GM12878 (cell line): Measurements from ENCODE around the gene SETD4. TPM values are rescaled to one million over a fixed set of nuclear protein-coding genes. Genes with fewer than 3 reads are reported as not detected.

Experiments
- EZH2 ChIP-seq: IDR thresholded peaks from 2 replicates; pipeline ENCODE4 v1.6.1; 2012; ENCODE audit warnings: low read depth, mild to moderate bottlenecking, control low read depth, inconsistent platforms, low read length, borderline replicate concordance; ENCODE audit not compliant: control insufficient read depth
- GABPA ChIP-seq: IDR thresholded peaks from 2 replicates; pipeline ENCODE4 v1.6.1; 2014; ENCODE audit warnings: antibody characterized with exemption, low read depth, mild to moderate bottlenecking, inconsistent platforms
- LARP7 ChIP-seq: fragments of 450-650 bp; IDR thresholded peaks from 2 replicates; pipeline ENCODE4 v1.6.1; 2017; ENCODE audit warnings: mild to moderate bottlenecking
- MEF2B ChIP-seq: fragments of 450-650 bp; IDR thresholded peaks from 2 replicates; pipeline ENCODE4 v1.6.1; 2018; ENCODE audit warnings: mild to moderate bottlenecking, moderate library complexity; ENCODE audit not compliant: partially characterized antibody, poor library complexity, severe bottlenecking
- MLLT1 ChIP-seq: fragments of 450-650 bp; IDR thresholded peaks from 2 replicates; pipeline ENCODE4 v1.6.1; 2016; ENCODE audit warnings: mild to moderate bottlenecking
- MTA2 ChIP-seq: fragments of 450-650 bp; IDR thresholded peaks from 2 replicates; pipeline ENCODE4 v1.6.1; 2016; ENCODE audit warnings: low read depth, mild to moderate bottlenecking, moderate library complexity
- NFIC ChIP-seq: IDR thresholded peaks from 2 replicates; pipeline ENCODE4 v1.6.1; 2012; ENCODE audit warnings: low read depth, mild to moderate bottlenecking, inconsistent platforms, low read length, moderate library complexity
- RAD21 ChIP-seq: IDR thresholded peaks from 2 replicates; pipeline ENCODE4 v1.6.1; 2011; ENCODE audit warnings: mild to moderate bottlenecking, low read depth, low read length, moderate library complexity; ENCODE audit not compliant: insufficient read depth
- SMARCA5 ChIP-seq: fragments of 450-650 bp; IDR thresholded peaks from 2 replicates; pipeline ENCODE4 v1.6.1; 2017; ENCODE audit warnings: mild to moderate bottlenecking
- polyA plus RNA-seq, 11 experiments: library from polyadenylated mRNA; depleted of rRNA in 4 of 11; unstranded in 6 of 11; stranded (reverse) in 5 of 11; fragments of >200 nt; fragmentation: Nextera tagmentation in 4 of 11; fragmentation: Illumina TruSeq in 1 of 11; extraction: Ambion mirVana in 4 of 11; extraction: Trizol in 1 of 11; gene quantifications; 1 replicate in 1 of 11; 2 replicates in 10 of 11; pipeline versions ENCODE4 v1.2.1 to v1.2.3, GENCODE V29; 2011 to 2016; ENCODE audit warnings: inconsistent platforms in 2 of 11, missing spikeins in 2 of 11, low read depth in 1 of 11
- total RNA-seq, 4 experiments: library from RNA; depleted of rRNA in 3 of 4; stranded (reverse); fragments of >200 nt in 3 of 4; fragmentation: Illumina TruSeq in 1 of 4; extraction: Trizol in 1 of 4; gene quantifications; 2 replicates each; pipeline versions ENCODE4 v1.2.1 to v1.2.3, GENCODE V29; 2013 to 2021
- TF ChIP-seq, protein P1 (sequence below): IDR thresholded peaks from 2 replicates; pipeline ENCODE4 v1.6.1; 2011; ENCODE audit warnings: mild to moderate bottlenecking, low read depth, low read length, moderate library complexity; ENCODE audit not compliant: insufficient replicate concordance

SETD4 gene
- total and polyA plus RNA-seq, 10 of the 15 experiments (the other 5 are each of a cell fraction or from before 2014, with no cell fraction given) = 10.3 to 37.0 (median 18.6) TPM

GRCh38 chr21:36079671-36080070, 19.3 kb upstream of the SETD4 start (continued):
- TF ChIP-seq MLLT1 = no peak
- no peak for TF ChIP-seq LARP7
- no peak for TF ChIP-seq GABPA
- TF ChIP-seq RAD21 = no peak
- TF ChIP-seq SMARCA5 = no peak
- TF ChIP-seq EZH2 = no peak
- no peak for TF ChIP-seq NFIC
- no peak for TF ChIP-seq MEF2B
- TF ChIP-seq, protein P1, sequence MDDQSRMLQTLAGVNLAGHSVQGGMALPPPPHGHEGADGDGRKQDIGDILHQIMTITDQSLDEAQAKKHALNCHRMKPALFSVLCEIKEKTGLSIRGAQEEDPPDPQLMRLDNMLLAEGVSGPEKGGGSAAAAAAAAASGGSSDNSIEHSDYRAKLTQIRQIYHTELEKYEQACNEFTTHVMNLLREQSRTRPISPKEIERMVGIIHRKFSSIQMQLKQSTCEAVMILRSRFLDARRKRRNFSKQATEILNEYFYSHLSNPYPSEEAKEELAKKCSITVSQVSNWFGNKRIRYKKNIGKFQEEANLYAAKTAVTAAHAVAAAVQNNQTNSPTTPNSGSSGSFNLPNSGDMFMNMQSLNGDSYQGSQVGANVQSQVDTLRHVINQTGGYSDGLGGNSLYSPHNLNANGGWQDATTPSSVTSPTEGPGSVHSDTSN = no peak
- no peak for TF ChIP-seq MTA2
